T-helper 2 cell treated with Interferon-gamma antibody and Interleukin-4, amounts not matched to agents 5 μg/mL and 100 μg/mL, for 36 hours (primary cell): Measurements from ENCODE around the gene ZMYND15.

Source experiments
- DNase-seq: peaks from one replicate; pipeline ENCODE4 v3.0.0; 2021; ENCODE audit warnings: low spot score
- H3K27ac Mint-ChIP-seq: one replicate; pipeline ENCODE4 v1.8.0; 2021; ENCODE audit warnings: mild to moderate bottlenecking, mixed read lengths
- H3K27me3 Mint-ChIP-seq: one replicate; pipeline ENCODE4 v1.8.0; 2021; ENCODE audit warnings: low read depth, mixed read lengths
- H3K36me3 Mint-ChIP-seq: one replicate; pipeline ENCODE4 v1.8.0; 2021; ENCODE audit warnings: low read depth, mixed read lengths
- H3K4me1 Mint-ChIP-seq: one replicate; pipeline ENCODE4 v1.8.0; 2021; ENCODE audit warnings: low read depth, mixed read lengths
- H3K4me3 Mint-ChIP-seq: one replicate; pipeline ENCODE4 v1.8.0; 2022; ENCODE audit warnings: mild to moderate bottlenecking, moderate library complexity, mixed read lengths
- H3K9me3 Mint-ChIP-seq: one replicate; pipeline ENCODE4 v1.8.0; 2021; ENCODE audit warnings: mixed read lengths

ZMYND15 gene

DNA sequence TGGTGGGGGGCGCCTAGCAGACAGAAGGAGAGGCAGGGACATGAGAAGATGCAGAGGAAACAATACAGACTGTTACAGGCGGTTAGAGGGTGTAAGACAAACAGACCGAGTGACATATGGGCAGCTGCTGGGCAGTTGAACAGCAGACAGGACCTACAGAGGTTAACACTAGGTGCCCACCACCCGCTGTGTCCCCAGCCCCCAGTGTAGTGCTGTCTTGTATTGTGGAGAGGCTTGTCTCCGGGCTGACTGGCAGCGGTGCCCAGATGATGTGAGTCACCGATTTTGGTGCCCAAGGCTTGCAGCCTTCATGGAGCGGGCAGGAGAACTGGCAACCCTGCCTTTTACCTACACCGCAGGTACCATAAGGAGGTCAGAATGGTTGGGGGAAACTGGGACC is 2.5 kb downstream of the ZMYND15 start:
- H3K27ac Mint-ChIP-seq: no peak overlapping the region
- H3K9me3 Mint-ChIP-seq: no peaks in the 10 kb centered on the region
- peaks cover 32% of the 10 kb centered on the region for H3K27me3 Mint-ChIP-seq
- no peak for DNase-seq
- no peak overlapping the region for H3K4me3 Mint-ChIP-seq
- no peaks in the 10 kb centered on the region for H3K36me3 Mint-ChIP-seq
- peaks cover 24% of the 10 kb centered on the region for H3K4me1 Mint-ChIP-seq

GRCh38 chr17:4742629-4743028 is 3.0 kb downstream of the ZMYND15 start:
- no peak for DNase-seq
- Mint-ChIP-seq H3K4me1 (peaks cover 24% of the 10 kb centered on the region), H3K36me3 (no peaks in the 10 kb centered on the region), H3K4me3 (no peak overlapping the region), H3K27ac (no peak overlapping the region), H3K9me3 (no peaks in the 10 kb centered on the region), H3K27me3 (peaks cover 32% of the 10 kb centered on the region)

GRCh38 chr17:4743216-4743615 is 3.6 kb downstream of the ZMYND15 start:
- Mint-ChIP-seq H3K27ac (no peak overlapping the region), H3K4me3 (no peak overlapping the region), H3K36me3 (no peaks in the 10 kb centered on the region), H3K4me1 (peaks cover 28% of the 10 kb centered on the region), H3K27me3 (peaks cover 34% of the 10 kb centered on the region), H3K9me3 (no peaks in the 10 kb centered on the region)
- no peak for DNase-seq

- Mint-ChIP-seq H3K4me1 (peaks cover 24% of the 10 kb centered on the region), H3K27me3 (peaks cover 34% of the 10 kb centered on the region), H3K27ac (no peak overlapping the region), H3K4me3 (no peak overlapping the region), H3K9me3 (no peaks in the 10 kb centered on the region), H3K36me3 (no peaks in the 10 kb centered on the region)
- no peak for DNase-seq
Observed at GRCh38 chr17:4743898-4744297, 4.3 kb downstream of the ZMYND15 start.

GRCh38 chr17:4744999-4745969 is 5.7 kb downstream of the ZMYND15 start:
- Mint-ChIP-seq H3K9me3 (no peaks in the 10 kb centered on the region), H3K4me3 (no peak overlapping the region), H3K4me1 (peaks cover 20% of the 10 kb centered on the region), H3K36me3 (no peaks in the 10 kb centered on the region), H3K27ac (no peak overlapping the region), H3K27me3 (peaks cover 31% of the 10 kb centered on the region)
- no peak for DNase-seq

- Mint-ChIP-seq H3K36me3 (no peaks in the 10 kb centered on the region), H3K27me3 (peaks cover 33% of the 10 kb centered on the region), H3K4me1 (peaks cover 15% of the 10 kb centered on the region), H3K27ac (peak overlapping the region; percentile 72), H3K4me3 (peak overlapping the region; percentile 80), H3K9me3 (no peaks in the 10 kb centered on the region)
- peak; percentile 19 for DNase-seq
Observed at GRCh38 chr17:4747847-4748246, 8.2 kb downstream of the ZMYND15 start.

DNA sequence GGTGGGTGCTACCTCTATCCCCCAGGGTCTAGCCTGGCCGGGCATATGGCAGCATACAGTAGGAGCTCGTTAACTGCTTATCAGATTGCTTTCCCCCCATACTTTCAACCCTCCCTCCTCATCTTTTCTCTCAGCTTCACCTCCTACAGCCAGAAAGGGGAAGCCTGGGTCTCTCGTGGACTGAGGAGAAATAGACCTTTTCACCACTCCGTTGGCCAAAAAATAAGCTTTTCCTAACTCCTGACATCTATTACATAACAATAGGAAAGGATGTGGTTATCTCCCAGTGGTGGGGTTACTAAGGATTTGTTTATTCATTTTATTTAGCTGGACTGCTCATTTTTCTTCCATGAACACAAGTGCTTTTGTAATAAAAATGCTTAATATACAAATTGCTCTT is 9.1 kb downstream of the ZMYND15 start:
- H3K9me3 Mint-ChIP-seq: no peaks in the 10 kb centered on the region
- H3K27me3 Mint-ChIP-seq: peaks cover 36% of the 10 kb centered on the region
- H3K27ac Mint-ChIP-seq: no peak overlapping the region
- no peaks in the 10 kb centered on the region for H3K36me3 Mint-ChIP-seq
- peak overlapping the region; percentile 21 for H3K4me3 Mint-ChIP-seq
- DNase-seq: no peak
- H3K4me1 Mint-ChIP-seq: peaks cover 15% of the 10 kb centered on the region

DNA sequence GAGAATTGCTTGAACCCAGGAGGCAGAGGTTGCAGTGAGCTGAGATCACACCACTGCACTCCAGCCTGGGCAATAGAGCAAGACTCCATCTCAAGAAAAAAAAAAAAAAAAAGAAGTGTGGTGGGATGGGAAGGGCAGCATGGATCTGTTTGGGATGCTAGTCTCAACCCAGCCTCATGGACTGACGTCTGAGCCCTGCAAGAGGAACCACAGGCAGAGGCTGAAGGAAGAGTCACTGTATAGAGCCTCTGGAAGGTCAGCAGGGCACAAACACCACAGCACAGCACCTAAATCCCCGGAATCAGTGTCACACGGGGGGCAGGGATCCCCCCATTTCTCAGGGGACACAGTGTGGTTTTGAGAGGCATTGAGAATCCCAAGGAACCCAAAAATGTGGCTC is 11.0 kb downstream of the ZMYND15 start:
- Mint-ChIP-seq H3K27me3 (peaks cover 40% of the 10 kb centered on the region), H3K4me3 (no peak overlapping the region), H3K27ac (no peak overlapping the region), H3K36me3 (no peaks in the 10 kb centered on the region), H3K9me3 (no peaks in the 10 kb centered on the region), H3K4me1 (peaks cover 12% of the 10 kb centered on the region)
- DNase-seq: no peak

DNA sequence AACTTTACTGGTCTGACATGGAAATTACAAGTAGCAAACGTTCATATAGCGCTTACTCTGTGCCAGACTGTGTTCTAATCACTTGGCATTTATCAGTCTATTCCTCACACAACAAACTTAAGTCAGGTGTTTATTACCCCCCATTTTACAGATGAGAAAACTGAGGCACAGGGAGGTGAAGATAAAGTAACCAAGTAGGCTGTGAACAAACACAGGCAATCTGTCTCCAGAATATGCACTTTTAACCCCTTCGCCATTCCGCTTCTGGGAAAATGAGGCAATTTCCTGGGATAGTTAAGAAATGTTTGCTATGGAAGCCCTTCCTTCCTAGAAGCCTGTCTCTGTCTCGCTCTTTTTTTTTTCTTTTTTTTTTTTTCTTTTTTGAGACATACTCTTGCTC is 12.3 kb downstream of the ZMYND15 start:
- Mint-ChIP-seq H3K9me3 (no peaks in the 10 kb centered on the region), H3K4me1 (peaks cover 7% of the 10 kb centered on the region), H3K27me3 (peaks cover 42% of the 10 kb centered on the region), H3K27ac (no peak overlapping the region), H3K36me3 (no peaks in the 10 kb centered on the region), H3K4me3 (no peak overlapping the region)
- no peak for DNase-seq

- peaks cover 41% of the 10 kb centered on the region for H3K27me3 Mint-ChIP-seq
- H3K4me3 Mint-ChIP-seq: no peak overlapping the region
- peaks cover 1% of the 10 kb centered on the region for H3K4me1 Mint-ChIP-seq
- DNase-seq: no peak
- H3K27ac Mint-ChIP-seq: no peak overlapping the region
- no peaks in the 10 kb centered on the region for H3K9me3 Mint-ChIP-seq
- no peaks in the 10 kb centered on the region for H3K36me3 Mint-ChIP-seq
Observed at GRCh38 chr17:4753392-4753791, 13.8 kb downstream of the ZMYND15 start.

DNA sequence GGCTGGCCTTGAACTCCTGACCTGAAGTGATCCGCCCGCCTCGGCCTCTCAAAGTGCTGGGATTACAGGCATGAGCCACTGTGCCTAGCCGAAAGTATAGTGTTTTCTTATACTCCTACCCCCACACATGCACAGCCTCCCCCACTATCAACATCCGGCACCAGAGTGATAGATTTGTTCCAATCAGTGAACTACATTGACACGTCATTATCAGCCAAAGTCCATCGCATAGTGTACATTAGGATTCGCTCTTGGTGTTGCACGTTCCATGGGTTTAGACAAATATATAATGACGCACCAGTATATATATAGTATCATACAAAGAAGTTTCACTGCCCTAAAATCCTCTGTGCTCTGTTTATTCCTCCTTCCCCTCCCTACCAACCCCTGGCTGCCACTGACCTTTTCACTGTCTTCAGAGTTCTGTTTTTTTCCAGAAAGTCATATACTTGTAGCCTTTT is 20.2 kb downstream of the ZMYND15 start:
- no peaks in the 10 kb centered on the region for H3K4me1 Mint-ChIP-seq
- peaks cover 15% of the 10 kb centered on the region for H3K27me3 Mint-ChIP-seq
- DNase-seq: no peak
- no peak overlapping the region for H3K27ac Mint-ChIP-seq
- no peaks in the 10 kb centered on the region for H3K36me3 Mint-ChIP-seq
- no peak overlapping the region for H3K4me3 Mint-ChIP-seq
- H3K9me3 Mint-ChIP-seq: no peaks in the 10 kb centered on the region

DNA sequence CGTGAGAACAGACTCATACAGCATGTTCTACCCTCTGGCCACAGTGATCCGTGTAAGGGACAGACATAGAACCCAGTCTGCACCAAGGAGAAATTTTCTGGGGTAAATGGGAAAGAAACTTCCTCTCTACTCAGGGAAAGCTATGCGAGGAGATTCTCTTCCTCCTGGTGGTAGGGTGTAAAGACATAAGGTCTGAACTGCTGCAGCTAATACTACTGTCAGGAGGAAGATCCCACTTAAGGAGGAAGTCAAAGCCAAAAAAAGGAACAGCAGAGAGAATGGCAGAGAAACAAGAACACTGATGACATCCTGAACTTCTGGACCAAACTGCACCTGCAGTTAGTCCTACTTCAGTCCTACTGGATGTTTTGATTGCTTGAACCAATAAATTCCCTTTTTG is 25.0 kb downstream of the ZMYND15 start:
- Mint-ChIP-seq H3K27ac (no peak overlapping the region), H3K9me3 (no peaks in the 10 kb centered on the region), H3K4me3 (no peak overlapping the region), H3K36me3 (no peaks in the 10 kb centered on the region), H3K27me3 (peaks cover 6% of the 10 kb centered on the region), H3K4me1 (no peaks in the 10 kb centered on the region)
- no peak for DNase-seq

DNA sequence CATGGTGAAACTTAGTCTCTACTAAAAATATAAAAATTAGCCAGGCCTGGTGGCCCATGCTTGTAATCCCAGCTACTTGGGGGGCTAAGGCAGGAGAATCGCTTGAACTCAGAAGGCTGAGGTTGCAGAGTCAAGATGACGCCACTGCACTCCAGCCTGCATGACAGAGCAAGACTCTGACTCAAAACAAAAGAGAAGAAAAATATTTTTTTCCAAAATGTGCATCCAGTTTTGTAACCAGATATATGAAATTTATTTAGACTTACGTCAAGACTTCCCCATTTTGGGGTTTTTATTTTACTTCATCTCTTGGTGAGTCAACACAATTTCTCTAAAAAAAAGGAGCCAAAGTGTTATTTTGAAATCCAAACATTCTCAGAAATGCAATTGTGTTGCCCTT is 26.6 kb downstream of the ZMYND15 start:
- H3K27me3 Mint-ChIP-seq: peaks cover 8% of the 10 kb centered on the region
- H3K4me1 Mint-ChIP-seq: peaks cover 2% of the 10 kb centered on the region
- H3K4me3 Mint-ChIP-seq: no peak overlapping the region
- DNase-seq: no peak
- no peaks in the 10 kb centered on the region for H3K9me3 Mint-ChIP-seq
- no peak overlapping the region for H3K27ac Mint-ChIP-seq
- H3K36me3 Mint-ChIP-seq: no peaks in the 10 kb centered on the region

- Mint-ChIP-seq H3K4me3 (no peak overlapping the region), H3K27me3 (peaks cover 8% of the 10 kb centered on the region), H3K36me3 (no peaks in the 10 kb centered on the region), H3K27ac (no peak overlapping the region), H3K9me3 (no peaks in the 10 kb centered on the region), H3K4me1 (peaks cover 6% of the 10 kb centered on the region)
- DNase-seq: no peak
Observed at GRCh38 chr17:4766723-4767122, 27.1 kb downstream of the ZMYND15 start.
